Transverse colon (tissue), 4 donors: Measurements from ENCODE around the gene ITGBL1.

Experiments used
- CTCF ChIP-seq, 5 experiments: fragments of 200-600 bp in 3 of 5; fragments of 450-650 bp in 2 of 5; sonication (generic) in 3 of 5; IDR thresholded peaks; 1 replicate in 2 of 5; 2 replicates in 3 of 5; pipeline ENCODE4 v1.5.1; 2016 to 2017; ENCODE audit warnings: antibody characterized with exemption in 5 of 5, inconsistent platforms in 3 of 5, mild to moderate bottlenecking in 2 of 5, moderate library complexity in 1 of 5
- EP300 ChIP-seq: sonication (generic); formaldehyde crosslinking; IDR thresholded peaks from one replicate; pipeline ENCODE4 v1.6.1; 2017; ENCODE audit warnings: antibody characterized with exemption, low read depth
- POLR2A ChIP-seq: fragments of 450-650 bp; IDR thresholded peaks from one replicate; pipeline ENCODE4 v1.6.1; 2016; ENCODE audit warnings: antibody characterized with exemption, mild to moderate bottlenecking, moderate library complexity
- POLR2AphosphoS5 ChIP-seq, 3 donors: sonication (generic); formaldehyde crosslinking; IDR thresholded peaks; one replicate each; pipeline ENCODE4 v1.6.1; 2016; ENCODE audit warnings: antibody characterized with exemption in 3 of 3

GRCh38 chr13:101415358-101416174, 36.9 kb upstream of the ITGBL1 start:
- TF ChIP-seq POLR2AphosphoS5 (IDR thresholded peaks at IDR 0.05): no peak
- no peak for TF ChIP-seq CTCF (IDR thresholded peaks at IDR 0.05)
- TF ChIP-seq POLR2A: no peak
- TF ChIP-seq EP300: no peak
